ENCODE data around the gene TRIM28.
"Not testable (repeated sequence)": the region's sequence is repeated elsewhere in the genome, so short reads cannot be mapped to it uniquely, and the experiment has no call there.

Gene TRIM28

DNA sequence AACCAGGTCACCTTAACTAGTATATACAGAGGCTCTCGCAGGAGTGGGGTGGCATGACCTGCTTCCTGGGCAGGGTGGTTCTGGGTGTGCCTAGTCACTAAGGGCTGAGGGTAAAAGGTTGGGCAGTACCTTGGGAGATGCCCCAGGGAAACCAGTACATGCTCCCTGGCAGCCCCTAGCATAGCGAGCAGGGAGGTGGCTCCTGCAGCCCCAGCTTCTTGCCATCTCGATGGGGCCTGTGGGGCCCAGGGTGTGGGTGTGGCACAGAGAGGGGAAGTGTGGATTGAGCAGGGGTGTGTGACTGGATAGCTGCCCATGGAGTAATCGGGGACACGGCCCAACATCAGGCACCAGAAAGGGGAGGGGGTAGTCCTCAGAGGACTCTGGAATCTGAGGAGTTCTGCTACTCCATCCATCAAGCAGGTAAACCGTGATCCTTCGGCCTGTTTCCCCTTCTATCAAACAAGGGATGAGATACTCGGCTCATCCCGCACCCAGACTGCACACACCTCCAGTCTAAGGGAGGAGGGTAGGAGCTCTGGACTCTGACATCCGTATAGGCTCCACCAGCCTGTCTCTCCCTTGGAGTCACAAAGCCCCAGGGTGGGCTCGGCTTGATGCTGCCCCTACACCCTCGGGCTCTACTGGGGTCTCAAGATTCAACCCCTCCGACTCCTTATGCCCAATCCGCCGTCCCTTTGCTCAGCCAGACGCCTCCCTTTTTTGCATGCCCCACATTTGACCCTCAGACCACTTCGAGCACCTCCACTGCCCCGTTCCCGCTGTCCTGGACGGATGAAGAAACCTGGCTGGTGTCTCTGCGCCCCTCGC, 25.4 kb upstream of the TRIM28 start:
- no peak for DNase-seq

DNA sequence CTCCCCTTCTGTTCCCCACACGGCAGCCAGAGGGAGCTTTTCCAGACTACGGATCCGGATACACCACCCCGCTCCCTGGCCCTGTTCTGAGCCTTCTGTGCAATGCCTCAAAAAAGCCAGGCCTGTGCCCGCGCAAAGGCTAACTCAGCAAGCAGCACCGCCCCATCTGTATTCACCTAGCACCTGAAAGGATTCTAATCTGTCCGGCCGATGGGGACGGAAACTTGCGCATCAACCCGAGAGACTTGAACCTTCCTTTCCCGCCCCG, 24.8 kb upstream of the TRIM28 start:
- DNase-seq, result peak in 38 of 56 donors; percentile 11 to 69 (median 46)

DNA sequence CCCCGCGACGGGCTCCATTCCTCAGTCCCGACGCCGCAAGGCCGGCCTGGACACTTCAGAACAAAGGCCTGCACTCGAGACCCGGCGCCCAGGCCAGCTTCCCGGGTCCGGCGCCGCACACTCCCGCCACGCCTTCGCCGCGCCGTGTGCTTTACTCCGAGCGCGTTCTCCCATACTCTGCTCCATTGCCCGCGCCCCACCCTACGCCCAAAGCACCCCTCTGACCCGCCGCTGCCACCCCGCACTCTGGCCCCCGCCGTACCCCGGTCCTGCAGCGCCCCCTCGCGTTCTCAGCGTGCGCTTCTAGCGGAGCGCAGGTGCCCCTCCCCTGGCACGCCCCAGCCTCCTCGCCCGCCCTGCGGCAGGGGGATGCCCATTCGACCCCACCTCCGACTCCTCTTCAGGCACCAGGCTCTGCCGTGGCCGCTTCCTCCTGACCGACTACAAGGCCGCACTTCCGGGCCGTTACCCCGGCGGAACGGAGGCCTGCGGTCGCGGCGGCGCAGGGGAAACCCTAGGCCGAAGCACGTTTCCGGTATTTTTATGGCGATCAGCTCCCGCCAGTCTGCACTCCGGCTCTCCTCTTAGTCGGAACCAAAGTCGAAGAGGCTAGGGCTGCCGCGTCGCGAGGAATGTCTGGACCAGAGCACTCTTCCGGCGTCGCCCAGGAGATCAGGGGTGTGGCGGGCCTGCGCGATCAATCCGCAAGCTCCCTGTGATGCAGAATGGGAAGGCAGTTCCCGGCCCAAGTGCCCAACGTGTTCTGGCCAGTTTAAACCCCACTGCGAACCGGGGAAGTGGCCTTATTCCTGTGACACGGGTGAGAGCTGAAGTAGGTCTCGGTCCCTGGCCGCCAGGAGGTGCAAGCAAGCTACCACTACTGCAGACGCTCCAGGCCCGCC, 24.3 kb upstream of the TRIM28 start, which contains the start of gene ZBTB45:
ZBTB45 (minus strand) TSS at position 456 of the 902 bp plus-strand sequence. CDS start 2,137 bp downstream, outside the sequence.
- DNase-seq, result peak; percentile 58 to 96 (median 90)

DNA sequence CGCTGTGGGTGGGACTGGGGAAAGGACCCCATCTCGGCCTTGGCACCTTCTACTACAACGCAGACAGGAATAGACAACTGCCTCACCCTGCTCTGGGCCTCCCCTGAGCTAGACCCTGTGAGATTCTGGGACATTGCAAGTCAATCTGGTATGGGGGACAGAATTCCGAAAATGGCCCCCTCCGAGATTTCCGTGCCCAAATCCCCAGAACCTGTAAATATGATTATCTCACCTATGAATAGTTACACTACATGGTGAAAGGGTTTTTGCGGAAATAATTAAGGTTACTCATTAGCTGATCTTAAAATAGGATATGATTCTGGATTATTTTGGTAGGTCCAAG, 23.6 kb upstream of the TRIM28 start:
- no peak for DNase-seq

DNA sequence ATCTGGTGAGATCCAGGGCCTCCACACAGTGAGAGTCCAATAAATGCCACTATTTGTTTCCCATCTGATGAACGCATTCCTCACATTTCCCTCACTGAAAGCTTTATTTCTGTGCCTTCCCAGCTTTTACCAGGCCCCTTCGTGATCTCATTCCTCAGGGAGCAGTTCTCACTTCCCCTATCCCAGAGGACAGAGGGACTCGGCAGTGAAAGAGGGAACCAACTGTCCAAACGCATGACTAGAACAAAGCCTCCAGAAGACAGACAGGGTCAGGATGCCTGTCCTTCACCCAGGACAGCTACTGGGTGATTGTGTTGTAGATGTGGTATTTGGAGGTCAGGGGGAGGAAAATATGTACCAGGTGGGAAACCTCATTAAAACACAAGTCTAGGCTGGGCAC, 22.2 kb upstream of the TRIM28 start:
- DNase-seq, result no peak

DNA sequence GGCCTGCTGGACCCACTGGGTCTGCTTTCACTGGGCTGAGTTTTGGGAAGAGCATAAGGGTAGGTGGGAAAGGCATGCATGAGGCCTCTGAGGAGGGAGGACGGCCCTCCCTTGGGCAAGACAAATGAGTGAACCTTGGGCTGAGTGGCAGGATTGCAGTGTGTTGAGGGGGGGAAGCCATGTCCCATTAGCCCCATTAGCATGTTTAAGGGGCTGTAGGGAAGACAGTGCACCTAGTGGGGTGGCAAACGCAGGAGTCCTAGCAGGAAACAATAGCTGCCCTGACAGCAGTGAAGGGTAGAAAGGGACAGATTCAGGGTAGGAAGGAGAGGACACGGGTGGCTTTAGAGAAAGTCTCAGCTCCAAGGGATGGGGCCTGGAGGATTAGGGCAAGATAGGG, 21.2 kb upstream of the TRIM28 start:
- DNase-seq, result no peak

DNA sequence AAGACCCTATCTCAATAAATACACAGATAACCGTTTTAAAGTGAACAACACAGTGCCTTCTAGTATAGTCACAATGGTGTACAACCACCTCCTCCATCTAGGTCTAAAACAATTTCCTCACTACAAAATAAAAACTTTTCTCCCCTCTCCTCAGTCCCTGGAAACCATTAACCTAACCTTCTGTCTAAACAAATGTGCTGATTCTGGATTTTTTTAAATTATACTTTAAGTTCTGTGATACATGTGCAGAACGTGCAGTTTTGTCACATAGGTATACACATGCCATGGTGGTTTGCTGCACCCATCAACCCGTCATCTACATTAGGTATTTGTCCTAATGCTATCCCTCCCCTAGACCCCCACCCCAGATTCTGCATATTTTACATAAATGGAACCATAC, 14.5 kb upstream of the TRIM28 start:
- DNase-seq, result no peak

DNA sequence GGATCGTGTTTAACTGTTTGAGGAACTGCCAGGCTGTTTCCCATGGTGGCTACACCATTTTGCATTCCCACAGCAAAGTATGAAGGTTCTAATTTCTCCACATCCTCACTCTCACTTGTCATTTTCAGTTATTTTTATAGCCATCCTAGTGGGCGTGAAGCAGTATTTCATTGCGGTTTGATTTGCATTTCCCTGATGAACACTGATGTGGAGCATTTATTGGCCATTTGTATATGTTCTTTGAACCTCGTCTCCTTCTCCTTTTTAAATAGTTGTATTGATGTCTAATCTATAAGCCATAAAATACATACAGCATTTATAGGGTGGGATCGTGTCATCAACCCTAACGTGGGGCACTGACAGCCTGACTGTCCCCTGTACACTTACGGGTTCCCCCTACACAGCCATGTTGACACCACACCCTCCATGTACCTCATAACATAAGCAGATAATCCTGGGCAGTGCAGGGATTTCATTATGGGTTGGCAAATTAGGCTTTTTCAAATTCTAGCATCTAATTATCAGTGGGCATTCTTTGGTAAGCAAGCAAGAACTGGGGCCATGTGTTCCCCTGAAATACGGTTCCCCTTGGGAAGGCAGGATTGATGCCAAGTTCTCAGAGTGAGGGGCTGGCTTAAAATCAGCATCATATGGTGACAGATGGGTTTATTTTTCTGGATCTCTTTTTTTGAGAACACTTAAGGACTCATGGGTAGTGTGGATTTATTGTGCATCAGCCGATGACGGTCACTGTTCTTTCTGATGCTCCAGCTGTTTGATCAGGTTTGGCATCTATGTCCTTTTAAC, 12.6 kb upstream of the TRIM28 start:
- no peak for DNase-seq

DNA sequence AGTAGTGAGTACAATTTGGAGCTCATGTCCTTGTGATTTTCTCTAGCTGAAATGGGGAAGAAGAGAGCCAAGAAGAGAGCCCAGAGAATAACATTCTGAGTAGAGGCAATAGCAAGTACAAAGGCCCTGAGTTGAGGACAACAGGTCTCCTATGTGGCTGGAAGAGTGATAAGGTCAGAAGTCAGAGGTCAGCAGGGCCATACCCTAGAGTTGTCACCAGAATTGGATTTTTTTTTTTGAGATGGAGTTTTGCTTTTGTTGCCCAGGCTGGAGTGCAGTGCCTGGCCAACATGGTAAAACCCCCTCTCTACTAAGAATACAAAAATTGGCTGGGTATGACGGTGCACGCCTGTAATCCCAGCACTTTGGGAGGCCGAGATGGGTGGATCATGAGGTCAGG, 8.0 kb upstream of the TRIM28 start:
- DNase-seq, result no peak

DNA sequence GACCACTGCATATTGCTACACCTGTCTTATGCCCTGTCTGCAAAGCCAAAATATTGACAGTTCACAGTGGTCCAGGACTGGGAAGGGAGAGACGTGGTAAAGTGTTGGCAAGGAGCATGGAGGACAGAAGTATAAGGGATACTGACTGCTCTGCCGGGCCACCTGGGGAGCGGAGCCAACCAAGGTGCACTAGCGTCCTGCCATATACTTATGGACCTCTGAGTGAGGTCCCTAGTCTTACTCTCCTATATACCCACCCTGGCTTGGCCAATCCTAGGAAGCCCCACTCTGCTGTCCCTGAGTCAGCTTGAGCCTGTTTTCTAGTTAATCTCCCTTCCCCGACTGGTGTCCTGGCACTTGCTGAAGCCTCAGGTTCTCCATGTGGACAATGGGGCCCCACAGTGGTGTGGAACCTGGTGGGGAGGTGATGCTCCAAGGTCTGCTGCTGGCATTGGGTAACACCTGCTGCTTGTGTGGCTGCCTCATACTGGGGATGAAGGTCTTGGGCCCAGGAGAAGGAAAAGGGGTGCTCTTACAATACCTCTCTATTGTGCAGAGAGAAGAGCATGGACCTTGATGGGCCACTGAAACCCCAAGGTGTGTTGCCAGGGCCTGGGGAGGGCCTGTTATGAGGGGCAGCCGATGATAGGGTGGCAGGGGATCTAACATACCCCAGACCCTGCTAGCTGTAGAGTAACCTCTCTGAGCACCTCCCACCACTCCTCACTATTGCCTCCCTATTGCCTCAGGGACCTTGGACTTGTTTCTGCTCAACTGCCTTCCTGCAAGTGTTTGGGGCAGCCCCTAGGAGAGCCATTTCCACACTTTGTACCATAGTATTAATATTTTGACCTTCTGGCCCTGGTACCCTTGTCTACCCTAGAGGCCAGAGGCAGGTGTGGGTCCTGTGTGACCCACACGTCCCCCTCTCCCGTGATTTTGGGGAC, 6.7 kb upstream of the TRIM28 start:
- DNase-seq, result no peak

DNA sequence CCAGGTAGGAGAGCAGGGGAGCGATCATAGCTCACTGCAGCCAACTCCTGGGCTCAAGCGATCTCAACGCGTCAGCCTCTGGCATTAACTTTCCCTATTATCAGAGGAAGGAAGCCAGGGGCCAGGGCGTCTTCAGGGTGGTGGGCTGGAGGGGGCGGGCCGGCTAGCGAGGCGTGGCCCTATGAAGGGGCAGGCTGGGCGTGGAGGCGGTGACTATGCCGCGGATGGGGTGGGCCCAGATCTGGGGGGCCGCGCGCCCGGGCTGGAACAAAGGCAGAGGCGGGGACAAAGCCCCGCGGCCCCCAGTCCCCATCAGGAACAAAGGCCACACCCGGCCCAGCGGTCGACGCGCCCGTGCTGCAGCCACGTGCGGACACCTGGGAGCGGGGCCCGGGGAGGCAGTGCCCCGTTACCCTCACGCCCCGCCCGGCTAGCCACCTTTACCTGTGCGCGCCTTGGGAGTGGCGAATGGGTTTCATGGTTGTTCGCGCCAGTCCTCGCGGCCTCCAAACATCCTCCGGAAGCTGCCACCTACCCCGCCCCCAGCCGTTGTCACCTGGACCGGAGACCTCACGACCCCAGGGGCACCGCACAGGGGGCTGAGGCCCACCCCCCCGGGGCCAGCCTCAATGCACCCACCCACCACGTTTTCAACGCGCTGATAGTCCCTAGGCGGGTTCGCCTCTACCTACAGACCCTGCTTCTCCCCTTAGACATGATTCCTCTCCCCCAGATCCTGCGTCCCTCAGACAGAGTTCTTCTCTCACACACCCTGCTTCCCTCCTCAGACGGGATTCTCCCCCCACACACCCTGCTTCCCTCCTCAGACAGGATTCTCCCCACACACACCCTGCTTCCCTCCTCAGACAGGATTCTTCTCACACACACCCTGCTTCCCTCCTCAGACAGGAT, 5.4 kb upstream of the TRIM28 start:
- DNase-seq, result no peak

DNA sequence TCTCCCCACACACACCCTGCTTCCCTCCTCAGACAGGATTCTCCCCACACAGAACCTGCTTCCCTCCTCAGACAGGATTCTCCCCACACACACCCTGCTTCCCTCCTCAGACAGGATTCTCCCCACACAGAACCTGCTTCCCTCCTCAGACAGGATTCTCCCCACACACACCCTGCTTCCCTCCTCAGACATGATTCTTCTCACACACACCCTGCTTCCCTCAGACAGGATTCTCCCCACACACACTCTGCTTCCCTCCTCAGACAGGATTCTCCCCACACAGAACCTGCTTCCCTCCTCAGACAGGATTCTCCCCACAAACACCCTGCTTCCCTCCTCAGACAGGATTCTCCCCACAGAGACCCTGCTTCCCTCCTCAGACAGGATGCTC, 4.7 kb upstream of the TRIM28 start:
- not testable (repeated sequence) for DNase-seq

DNA sequence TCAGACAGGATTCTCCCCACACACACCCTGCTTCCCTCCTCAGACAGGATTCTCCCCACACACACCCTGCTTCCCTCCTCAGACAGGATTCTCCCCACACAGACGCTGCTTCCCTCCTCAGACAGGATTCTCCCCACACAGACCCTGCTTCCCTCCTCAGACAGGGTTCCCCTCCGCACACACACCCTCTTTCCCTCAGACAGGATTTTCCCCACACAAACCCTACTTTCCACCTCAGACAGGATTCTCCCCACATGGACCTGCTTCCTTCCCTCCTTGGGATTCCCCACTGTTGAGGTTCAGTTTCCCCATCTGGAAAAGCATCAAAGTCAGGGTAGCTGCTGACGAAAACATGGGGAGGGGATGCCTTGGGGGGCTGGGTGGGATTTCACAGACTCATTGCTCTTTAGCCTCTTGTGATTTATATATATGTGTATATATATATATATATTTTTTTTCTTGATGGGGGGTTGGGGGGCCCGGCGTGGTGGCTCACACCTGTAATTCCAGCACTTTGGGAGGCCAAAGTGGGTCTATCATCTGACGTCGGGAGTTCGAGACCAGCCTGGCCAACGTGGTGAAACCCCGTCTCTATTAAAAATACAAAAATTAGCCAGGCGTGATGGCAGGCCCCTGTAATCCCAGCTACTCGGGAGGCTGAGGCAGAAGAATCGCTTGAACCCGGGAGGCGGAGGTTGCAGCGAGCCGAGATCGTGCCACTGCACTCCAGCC, 1.1 kb upstream of the TRIM28 start:
- not testable (repeated sequence) for DNase-seq

DNA sequence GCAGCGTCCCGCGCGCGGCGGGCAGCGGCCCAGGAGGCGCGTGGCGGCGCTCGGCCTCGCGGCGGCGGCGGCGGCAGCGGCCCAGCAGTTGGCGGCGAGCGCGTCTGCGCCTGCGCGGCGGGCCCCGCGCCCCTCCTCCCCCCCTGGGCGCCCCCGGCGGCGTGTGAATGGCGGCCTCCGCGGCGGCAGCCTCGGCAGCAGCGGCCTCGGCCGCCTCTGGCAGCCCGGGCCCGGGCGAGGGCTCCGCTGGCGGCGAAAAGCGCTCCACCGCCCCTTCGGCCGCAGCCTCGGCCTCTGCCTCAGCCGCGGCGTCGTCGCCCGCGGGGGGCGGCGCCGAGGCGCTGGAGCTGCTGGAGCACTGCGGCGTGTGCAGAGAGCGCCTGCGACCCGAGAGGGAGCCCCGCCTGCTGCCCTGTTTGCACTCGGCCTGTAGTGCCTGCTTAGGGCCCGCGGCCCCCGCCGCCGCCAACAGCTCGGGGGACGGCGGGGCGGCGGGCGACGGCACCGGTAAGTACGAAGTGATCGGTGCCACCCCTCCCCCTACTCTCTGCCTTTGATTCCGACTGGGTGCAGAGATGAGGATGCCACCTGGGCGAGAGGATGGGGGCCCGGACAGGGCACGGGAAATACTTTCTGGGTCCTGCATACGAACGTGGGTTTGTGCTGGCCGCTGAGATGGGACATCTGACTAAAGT, 874 bp downstream of the TRIM28 start:
- DNase-seq, result no peak

DNA sequence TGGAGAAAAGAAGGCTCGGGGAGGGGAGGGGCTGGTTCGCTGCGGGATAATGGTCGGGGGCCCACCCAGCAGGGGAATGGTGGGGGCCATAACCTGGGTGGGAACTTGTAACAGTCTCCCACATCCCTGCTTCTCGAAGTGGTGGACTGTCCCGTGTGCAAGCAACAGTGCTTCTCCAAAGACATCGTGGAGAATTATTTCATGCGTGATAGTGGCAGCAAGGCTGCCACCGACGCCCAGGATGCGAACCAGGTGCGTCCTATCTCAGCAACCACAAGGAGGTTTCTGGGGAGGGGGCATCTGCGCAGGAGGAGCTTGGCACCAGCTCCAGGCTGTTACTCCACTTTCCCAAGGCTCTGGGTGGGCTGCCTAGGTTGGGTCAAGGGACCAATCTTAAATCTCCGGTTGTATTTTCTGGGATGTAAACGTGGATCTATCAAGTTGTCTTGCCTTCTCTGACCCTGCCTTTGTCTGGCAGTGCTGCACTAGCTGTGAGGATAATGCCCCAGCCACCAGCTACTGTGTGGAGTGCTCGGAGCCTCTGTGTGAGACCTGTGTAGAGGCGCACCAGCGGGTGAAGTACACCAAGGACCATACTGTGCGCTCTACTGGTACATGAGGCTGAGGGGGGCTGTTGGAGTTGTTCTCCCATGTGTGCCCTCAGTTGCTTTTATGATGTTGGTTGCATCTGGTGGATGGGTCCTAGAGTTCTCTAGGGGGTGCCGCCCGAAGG, 1.6 kb downstream of the TRIM28 start:
- no peak for DNase-seq

DNA sequence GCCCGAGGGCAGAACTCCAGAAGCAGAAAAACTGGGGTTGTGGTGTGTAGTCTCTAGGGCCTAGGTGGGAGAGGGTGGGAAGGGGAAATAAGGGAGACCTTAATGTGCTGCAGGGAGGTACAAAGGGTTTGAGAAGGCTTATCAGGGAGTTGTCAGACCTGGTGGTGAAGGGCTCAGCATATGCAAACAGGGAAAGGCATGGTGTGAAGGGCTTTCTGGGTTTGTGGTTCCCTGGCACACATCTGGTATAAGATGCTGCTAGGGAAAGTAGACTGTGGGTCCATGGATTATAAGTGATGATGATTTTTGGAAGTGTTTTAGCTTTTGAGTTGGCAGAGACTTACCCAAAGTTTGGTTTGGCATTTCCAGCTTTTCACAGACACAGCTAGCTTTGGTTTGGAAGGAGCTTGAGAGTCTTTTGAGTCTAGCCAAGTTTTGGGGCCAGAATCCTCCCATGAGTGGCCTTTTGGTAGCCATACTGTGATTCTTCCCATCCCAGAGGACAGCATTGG, 2.2 kb downstream of the TRIM28 start:
- no peak for DNase-seq
